ENCODE measurements around the gene MYBPC3.

The MYBPC3 gene

DNA sequence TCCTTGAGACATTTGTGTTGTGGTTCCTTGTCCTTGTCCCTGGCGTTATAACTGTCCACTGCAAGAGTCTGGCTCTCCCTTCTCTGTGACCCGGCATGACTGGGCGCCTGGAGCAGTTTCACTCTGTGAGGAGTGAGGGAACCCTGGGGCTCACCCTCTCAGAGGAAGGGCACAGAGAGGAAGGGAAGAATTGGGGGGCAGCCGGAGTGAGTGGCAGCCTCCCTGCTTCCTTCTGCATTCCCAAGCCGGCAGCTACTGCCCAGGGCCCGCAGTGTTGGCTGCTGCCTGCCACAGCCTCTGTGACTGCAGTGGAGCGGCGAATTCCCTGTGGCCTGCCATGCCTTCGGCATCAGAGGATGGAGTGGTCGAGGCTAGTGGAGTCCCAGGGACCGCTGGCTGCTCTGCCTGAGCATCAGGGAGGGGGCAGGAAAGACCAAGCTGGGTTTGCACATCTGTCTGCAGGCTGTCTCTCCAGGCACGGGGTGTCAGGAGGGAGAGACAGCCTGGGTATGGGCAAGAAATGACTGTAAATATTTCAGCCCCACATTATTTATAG lies 23.0 kb downstream of the MYBPC3 start:
- TF ChIP-seq POLR2A (IDR thresholded peaks at IDR 0.05; ENCODE audit: low read depth, low read length) (no peak), TAF1 (IDR thresholded peaks at IDR 0.05; ENCODE audit: low read depth, low read length) (no peak), POLR2AphosphoS5 (IDR thresholded peaks at IDR 0.05; ENCODE audit: low read depth, low read length) (no peak), POU2F2 (IDR thresholded peaks at IDR 0.05; ENCODE audit: low read depth, low read length) (no peak)
- DNase-seq (ENCODE audit: insufficient read length, low spot score): peak; percentile 30

DNA sequence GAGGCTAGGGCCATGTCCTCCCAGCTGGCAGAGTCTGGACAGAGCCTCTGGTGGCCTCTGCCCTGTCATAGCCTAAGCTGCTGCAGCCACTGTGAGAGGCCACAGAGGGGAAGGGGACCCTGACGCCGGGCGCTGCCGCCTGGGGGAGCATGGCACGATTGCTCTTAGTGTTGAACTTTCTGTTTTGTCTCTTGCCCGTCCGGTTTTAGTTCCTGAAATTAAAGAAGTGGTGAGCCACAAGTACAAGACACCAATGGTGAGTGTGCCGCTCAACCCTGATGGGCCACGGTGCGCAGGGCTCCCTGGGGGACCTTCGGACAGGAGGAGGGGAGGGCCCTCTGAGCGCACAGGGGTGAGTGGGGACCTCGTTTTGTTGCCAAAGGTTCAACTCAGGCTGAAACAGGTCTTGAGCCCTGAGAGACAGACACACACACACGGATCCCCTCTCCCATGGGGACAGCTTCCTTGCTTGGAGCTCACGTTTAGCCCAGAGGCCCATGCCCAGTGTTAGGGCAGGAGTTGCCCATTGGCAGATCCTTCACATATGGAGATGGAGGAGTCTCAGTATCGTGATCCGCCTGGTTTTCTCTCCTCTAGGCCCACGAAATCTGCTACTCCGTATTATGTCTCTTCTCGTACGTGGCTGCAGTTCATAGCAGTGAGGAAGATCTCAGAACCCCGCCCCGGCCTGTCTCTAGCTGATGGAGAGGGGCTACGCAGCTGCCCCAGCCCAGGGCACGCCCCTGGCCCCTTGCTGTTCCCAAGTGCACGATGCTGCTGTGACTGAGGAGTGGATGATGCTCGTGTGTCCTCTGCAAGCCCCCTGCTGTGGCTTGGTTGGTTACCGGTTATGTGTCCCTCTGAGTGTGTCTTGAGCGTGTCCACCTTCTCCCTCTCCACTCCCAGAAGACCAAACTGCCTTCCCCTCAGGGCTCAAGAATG lies 23.8 kb downstream of the MYBPC3 start:
- peak; percentile 72 for FAIRE-seq
- peak; percentile 62 for DNase-seq (ENCODE audit: insufficient read length, low spot score)
- peak; percentile 29 for TF ChIP-seq SPI1 (IDR thresholded peaks at IDR 0.05; ENCODE audit: low read depth, low read length)
- TF ChIP-seq POU2F2 (IDR thresholded peaks at IDR 0.05; ENCODE audit: low read depth, low read length): no peak
- TF ChIP-seq POLR2A (IDR thresholded peaks at IDR 0.05; ENCODE audit: low read depth, low read length): no peak

More for the DNA sequence above, 23.0 kb downstream of the MYBPC3 start:
- no peak for FAIRE-seq

DNA sequence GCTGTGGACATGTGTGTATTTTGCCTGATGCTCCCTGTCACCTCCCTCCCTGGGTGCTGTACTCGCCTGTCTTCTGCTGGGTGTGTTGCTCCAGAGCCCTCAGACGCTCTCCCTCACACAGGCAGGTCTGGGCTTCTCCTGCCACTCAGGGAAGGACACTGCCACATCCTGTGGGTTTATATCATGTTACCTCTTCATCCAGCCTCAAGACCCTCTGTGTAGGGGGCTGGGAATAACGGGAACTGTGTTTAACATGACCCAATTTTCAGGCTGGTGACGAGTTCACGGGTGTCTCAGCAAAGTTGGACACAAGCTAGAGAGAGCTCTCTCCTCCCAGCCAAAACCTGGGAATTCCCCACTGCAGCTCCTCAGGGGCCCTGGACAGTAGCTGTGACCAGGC lies 24.6 kb downstream of the MYBPC3 start:
- FAIRE-seq (no peak), DNase-seq (ENCODE audit: insufficient read length, low spot score) (peak; percentile 21)

GRCh38 chr11:47327025-47327424 lies 25.5 kb downstream of the MYBPC3 start:
- DNase-seq (ENCODE audit: insufficient read length, low spot score) (peak; percentile 4), FAIRE-seq (no peak)
- TF ChIP-seq TAF1 (IDR thresholded peaks at IDR 0.05; ENCODE audit: low read depth, low read length): no peak
- no peak for TF ChIP-seq PAX5 (IDR thresholded peaks at IDR 0.05; ENCODE audit: insufficient read depth, low read length, severe bottlenecking)
- no peak for TF ChIP-seq POLR2AphosphoS5 (IDR thresholded peaks at IDR 0.05; ENCODE audit: low read depth, low read length)
- no peak for TF ChIP-seq POU2F2 (IDR thresholded peaks at IDR 0.05; ENCODE audit: low read depth, low read length)
- TF ChIP-seq POLR2A (IDR thresholded peaks at IDR 0.05; ENCODE audit: low read depth, low read length): no peak
- no peak for TF ChIP-seq SPI1 (IDR thresholded peaks at IDR 0.05; ENCODE audit: low read depth, low read length)

More for the DNA sequence above, 24.6 kb downstream of the MYBPC3 start:
- no peak for TF ChIP-seq POU2F2 (IDR thresholded peaks at IDR 0.05; ENCODE audit: low read depth, low read length)
- no peak for TF ChIP-seq TAF1 (IDR thresholded peaks at IDR 0.05; ENCODE audit: low read depth, low read length)
- TF ChIP-seq SPI1 (IDR thresholded peaks at IDR 0.05; ENCODE audit: low read depth, low read length): no peak
- TF ChIP-seq PAX5 (IDR thresholded peaks at IDR 0.05; ENCODE audit: insufficient read depth, low read length, severe bottlenecking): no peak
- TF ChIP-seq POLR2A (IDR thresholded peaks at IDR 0.05; ENCODE audit: low read depth, low read length): no peak
- no peak for TF ChIP-seq POLR2AphosphoS5 (IDR thresholded peaks at IDR 0.05; ENCODE audit: low read depth, low read length)

DNA sequence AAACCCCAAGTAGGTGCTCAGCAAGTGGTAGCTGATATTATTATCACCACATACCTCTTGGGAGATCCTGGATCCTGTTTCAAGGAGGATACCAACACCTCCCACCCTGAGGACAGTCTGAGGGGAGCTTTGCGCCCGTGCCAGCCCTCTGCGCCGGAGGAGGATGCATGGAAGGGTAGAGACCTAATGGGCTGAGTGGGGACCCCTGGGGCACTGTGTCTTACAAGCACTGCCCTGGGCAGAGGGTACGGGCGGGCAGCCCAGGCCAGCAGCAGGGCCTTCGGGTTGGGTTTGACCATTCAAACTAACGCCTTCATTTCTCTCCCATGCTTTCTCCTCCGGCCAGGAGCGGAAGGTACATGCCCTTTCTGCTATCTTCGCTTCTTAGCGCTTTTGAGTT lies 26.3 kb downstream of the MYBPC3 start:
- FAIRE-seq: no peak
- DNase-seq (ENCODE audit: insufficient read length, low spot score): peak; percentile 4
- TF ChIP-seq SPI1 (IDR thresholded peaks at IDR 0.05; ENCODE audit: low read depth, low read length) (no peak), POLR2AphosphoS5 (IDR thresholded peaks at IDR 0.05; ENCODE audit: low read depth, low read length) (no peak), POLR2A (IDR thresholded peaks at IDR 0.05; ENCODE audit: low read depth, low read length) (no peak), POU2F2 (IDR thresholded peaks at IDR 0.05; ENCODE audit: low read depth, low read length) (no peak), PAX5 (IDR thresholded peaks at IDR 0.05; ENCODE audit: insufficient read depth, low read length, severe bottlenecking) (no peak)

GRCh38 chr11:47325271-47326041 lies 27.0 kb downstream of the MYBPC3 start:
- DNase-seq (ENCODE audit: insufficient read length, low spot score): no peak
- TF ChIP-seq POLR2A (IDR thresholded peaks at IDR 0.05; ENCODE audit: low read depth, low read length) (no peak), PAX5 (IDR thresholded peaks at IDR 0.05; ENCODE audit: insufficient read depth, low read length, severe bottlenecking) (no peak), POLR2AphosphoS5 (IDR thresholded peaks at IDR 0.05; ENCODE audit: low read depth, low read length) (no peak), SPI1 (IDR thresholded peaks at IDR 0.05; ENCODE audit: low read depth, low read length) (no peak), POU2F2 (IDR thresholded peaks at IDR 0.05; ENCODE audit: low read depth, low read length) (no peak)
- no peak for FAIRE-seq

DNA sequence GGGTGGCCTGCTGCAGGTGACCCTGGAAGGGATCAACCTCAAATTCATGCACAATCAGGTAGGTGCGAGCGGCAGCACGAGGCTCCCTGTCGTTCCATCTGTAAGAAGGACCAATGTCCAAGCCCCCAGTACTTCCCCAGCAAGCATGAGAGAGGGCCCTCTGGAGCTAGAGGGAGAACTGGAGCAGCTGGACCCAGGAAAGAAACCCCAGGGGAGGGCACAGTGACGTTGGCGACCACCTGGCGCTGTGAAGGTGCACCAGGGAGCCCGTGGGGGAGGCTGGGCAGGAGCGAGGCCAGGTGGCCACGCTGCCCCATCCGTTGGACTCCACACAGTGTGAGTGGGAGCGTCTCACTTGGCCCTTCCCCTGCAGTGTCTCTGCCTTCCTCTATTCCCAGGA lies 28.0 kb downstream of the MYBPC3 start:
- TF ChIP-seq PAX5 (IDR thresholded peaks at IDR 0.05; ENCODE audit: insufficient read depth, low read length, severe bottlenecking) (no peak), POLR2AphosphoS5 (IDR thresholded peaks at IDR 0.05; ENCODE audit: low read depth, low read length) (no peak), SPI1 (IDR thresholded peaks at IDR 0.05; ENCODE audit: low read depth, low read length) (no peak), POU2F2 (IDR thresholded peaks at IDR 0.05; ENCODE audit: low read depth, low read length) (no peak), TAF1 (IDR thresholded peaks at IDR 0.05; ENCODE audit: low read depth, low read length) (no peak), POLR2A (IDR thresholded peaks at IDR 0.05; ENCODE audit: low read depth, low read length) (no peak)
- DNase-seq (ENCODE audit: insufficient read length, low spot score) (no peak), FAIRE-seq (no peak)

- TF ChIP-seq PAX5 (IDR thresholded peaks at IDR 0.05; ENCODE audit: insufficient read depth, low read length, severe bottlenecking): no peak
- no peak for TF ChIP-seq POU2F2 (IDR thresholded peaks at IDR 0.05; ENCODE audit: low read depth, low read length)
- TF ChIP-seq SPI1 (IDR thresholded peaks at IDR 0.05; ENCODE audit: low read depth, low read length): no peak
- no peak for TF ChIP-seq POLR2A (IDR thresholded peaks at IDR 0.05; ENCODE audit: low read depth, low read length)
- TF ChIP-seq POLR2AphosphoS5 (IDR thresholded peaks at IDR 0.05; ENCODE audit: low read depth, low read length): no peak
- DNase-seq (ENCODE audit: insufficient read length, low spot score) (no peak), FAIRE-seq (no peak)
Measured at GRCh38 chr11:47318166-47318565, 34.3 kb downstream of the MYBPC3 start.
